ENCODE data around the gene LAMA2. TPM values are rescaled to one million over a fixed set of nuclear protein-coding genes. Genes with fewer than 3 reads are reported as not detected.

LAMA2 gene
- total RNA-seq, 1 experiment from 2014 or later, result 0.02 TPM

GRCh38 chr6:129112591-129112990 lies 229.7 kb downstream of the LAMA2 start:
- no peak for DNase-seq
- no peak overlapping the region for H3K4me3 ChIP-seq (ENCODE audit: low read depth, low read length)
- H3K9me3 ChIP-seq, result no peaks in the 10 kb centered on the region
- ChIA-PET POLR2A (no interaction called here), CTCF (no interaction called here)
- Mint-ChIP-seq H3K9me3 (ENCODE audit: unreplicated experiment) (no peaks in the 10 kb centered on the region), H3K27ac (ENCODE audit: unreplicated experiment) (no peak overlapping the region), H3K36me3 (ENCODE audit: insufficient read depth, unreplicated experiment) (no peaks in the 10 kb centered on the region), H3K4me1 (ENCODE audit: low read depth, unreplicated experiment) (no peaks in the 10 kb centered on the region), H3K4me3 (ENCODE audit: unreplicated experiment) (no peak overlapping the region), H3K27me3 (ENCODE audit: insufficient read depth, unreplicated experiment) (peaks cover 3% of the 10 kb centered on the region)
- no peak for TF ChIP-seq CTCF (IDR thresholded peaks at IDR 0.05; ENCODE audit: insufficient read depth in 1 of 2, low read depth in 1 of 2, low read length in 1 of 2, severe bottlenecking in 1 of 2, unreplicated experiment in 1 of 2)
- intact Hi-C loops (cut with micrococcal nuclease; ENCODE audit: unreplicated experiment), result no loop called here
- H3K4me1 ChIP-seq, result no peaks in the 10 kb centered on the region
- H3K36me3 ChIP-seq (ENCODE audit: control insufficient read depth, insufficient read depth, low read length), result no peaks in the 10 kb centered on the region
- no TSS peak for BruUV-seq (replicated peaks)
- H3K27me3 ChIP-seq (replicated peaks; ENCODE audit: control insufficient read depth, insufficient read depth, low read length), result no peaks in the 10 kb centered on the region

- Histone ChIP-seq H3K9me3 (no peaks in the 10 kb centered on the region), H3K36me3 (ENCODE audit: control insufficient read depth, insufficient read depth, low read length) (no peaks in the 10 kb centered on the region), H3K27me3 (replicated peaks; ENCODE audit: control insufficient read depth, insufficient read depth, low read length) (no peaks in the 10 kb centered on the region), H3K4me1 (no peaks in the 10 kb centered on the region), H3K4me3 (ENCODE audit: low read depth, low read length) (no peak overlapping the region)
- Mint-ChIP-seq H3K27ac (ENCODE audit: unreplicated experiment) (no peak overlapping the region), H3K4me1 (ENCODE audit: low read depth, unreplicated experiment) (no peaks in the 10 kb centered on the region), H3K27me3 (ENCODE audit: insufficient read depth, unreplicated experiment) (peaks cover 8% of the 10 kb centered on the region), H3K4me3 (ENCODE audit: unreplicated experiment) (no peak overlapping the region), H3K9me3 (ENCODE audit: unreplicated experiment) (no peaks in the 10 kb centered on the region), H3K36me3 (ENCODE audit: insufficient read depth, unreplicated experiment) (no peaks in the 10 kb centered on the region)
- intact Hi-C loops (cut with micrococcal nuclease; ENCODE audit: unreplicated experiment), result no loop called here
- no peak for TF ChIP-seq CTCF (IDR thresholded peaks at IDR 0.05; ENCODE audit: insufficient read depth in 1 of 2, low read depth in 1 of 2, low read length in 1 of 2, severe bottlenecking in 1 of 2, unreplicated experiment in 1 of 2)
- CTCF ChIA-PET, result no interaction called here
- no TSS peak for BruUV-seq (replicated peaks)
- no peak for DNase-seq
- POLR2A ChIA-PET, result no interaction called here
Measured at GRCh38 chr6:129113637-129114036, 230.7 kb downstream of the LAMA2 start.

GRCh38 chr6:129114636-129115391 lies 231.9 kb downstream of the LAMA2 start:
- H3K27me3 Mint-ChIP-seq (ENCODE audit: insufficient read depth, unreplicated experiment), result peaks cover 8% of the 10 kb centered on the region
- H3K36me3 Mint-ChIP-seq (ENCODE audit: insufficient read depth, unreplicated experiment), result no peaks in the 10 kb centered on the region
- no peak overlapping the region for H3K4me3 Mint-ChIP-seq (ENCODE audit: unreplicated experiment)
- H3K27ac Mint-ChIP-seq (ENCODE audit: unreplicated experiment), result no peak overlapping the region
- H3K9me3 Mint-ChIP-seq (ENCODE audit: unreplicated experiment), result no peaks in the 10 kb centered on the region
- DNase-seq, result no peak
- no peaks in the 10 kb centered on the region for H3K4me1 ChIP-seq
- POLR2A ChIA-PET, result no interaction called here
- H3K27me3 ChIP-seq (replicated peaks; ENCODE audit: control insufficient read depth, insufficient read depth, low read length), result no peaks in the 10 kb centered on the region
- H3K9me3 ChIP-seq, result no peaks in the 10 kb centered on the region
- intact Hi-C loops (cut with micrococcal nuclease; ENCODE audit: unreplicated experiment), result no loop called here
- no peaks in the 10 kb centered on the region for H3K4me1 Mint-ChIP-seq (ENCODE audit: low read depth, unreplicated experiment)
- CTCF ChIA-PET, result no interaction called here
- TF ChIP-seq CTCF (IDR thresholded peaks at IDR 0.05; ENCODE audit: insufficient read depth in 1 of 2, low read depth in 1 of 2, low read length in 1 of 2, severe bottlenecking in 1 of 2, unreplicated experiment in 1 of 2), result no peak
- H3K4me3 ChIP-seq (ENCODE audit: low read depth, low read length), result no peak overlapping the region
- no peaks in the 10 kb centered on the region for H3K36me3 ChIP-seq (ENCODE audit: control insufficient read depth, insufficient read depth, low read length)
- BruUV-seq (replicated peaks), result no TSS peak
